ENCODE measurements around the gene UBE2G1.

DNA sequence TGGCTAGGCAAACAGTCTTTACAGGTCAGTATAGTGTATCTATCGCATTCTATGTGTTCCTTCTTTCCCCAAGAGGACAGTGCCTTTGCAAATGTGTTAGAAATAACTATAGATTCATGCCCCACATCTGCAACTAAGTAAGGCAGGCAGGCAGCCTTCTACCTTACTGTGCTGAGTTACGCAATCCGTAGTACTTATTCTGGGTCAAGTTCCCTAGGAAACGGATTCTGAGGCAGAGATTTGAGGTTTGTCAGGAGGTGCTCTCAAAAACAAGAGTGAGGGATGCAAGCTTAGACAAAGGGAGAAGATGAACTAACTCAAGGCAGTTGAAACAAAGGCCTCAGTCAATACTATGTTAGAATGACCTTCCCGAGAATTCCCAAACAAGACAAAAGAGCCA, 90.0 kb downstream of the UBE2G1 start:
- TF ChIP-seq, protein P1, sequence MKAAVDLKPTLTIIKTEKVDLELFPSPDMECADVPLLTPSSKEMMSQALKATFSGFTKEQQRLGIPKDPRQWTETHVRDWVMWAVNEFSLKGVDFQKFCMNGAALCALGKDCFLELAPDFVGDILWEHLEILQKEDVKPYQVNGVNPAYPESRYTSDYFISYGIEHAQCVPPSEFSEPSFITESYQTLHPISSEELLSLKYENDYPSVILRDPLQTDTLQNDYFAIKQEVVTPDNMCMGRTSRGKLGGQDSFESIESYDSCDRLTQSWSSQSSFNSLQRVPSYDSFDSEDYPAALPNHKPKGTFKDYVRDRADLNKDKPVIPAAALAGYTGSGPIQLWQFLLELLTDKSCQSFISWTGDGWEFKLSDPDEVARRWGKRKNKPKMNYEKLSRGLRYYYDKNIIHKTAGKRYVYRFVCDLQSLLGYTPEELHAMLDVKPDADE (CRISPR knock-in tag; IDR thresholded peaks at IDR 0.05) = no peak
- TF ChIP-seq, protein P2, sequence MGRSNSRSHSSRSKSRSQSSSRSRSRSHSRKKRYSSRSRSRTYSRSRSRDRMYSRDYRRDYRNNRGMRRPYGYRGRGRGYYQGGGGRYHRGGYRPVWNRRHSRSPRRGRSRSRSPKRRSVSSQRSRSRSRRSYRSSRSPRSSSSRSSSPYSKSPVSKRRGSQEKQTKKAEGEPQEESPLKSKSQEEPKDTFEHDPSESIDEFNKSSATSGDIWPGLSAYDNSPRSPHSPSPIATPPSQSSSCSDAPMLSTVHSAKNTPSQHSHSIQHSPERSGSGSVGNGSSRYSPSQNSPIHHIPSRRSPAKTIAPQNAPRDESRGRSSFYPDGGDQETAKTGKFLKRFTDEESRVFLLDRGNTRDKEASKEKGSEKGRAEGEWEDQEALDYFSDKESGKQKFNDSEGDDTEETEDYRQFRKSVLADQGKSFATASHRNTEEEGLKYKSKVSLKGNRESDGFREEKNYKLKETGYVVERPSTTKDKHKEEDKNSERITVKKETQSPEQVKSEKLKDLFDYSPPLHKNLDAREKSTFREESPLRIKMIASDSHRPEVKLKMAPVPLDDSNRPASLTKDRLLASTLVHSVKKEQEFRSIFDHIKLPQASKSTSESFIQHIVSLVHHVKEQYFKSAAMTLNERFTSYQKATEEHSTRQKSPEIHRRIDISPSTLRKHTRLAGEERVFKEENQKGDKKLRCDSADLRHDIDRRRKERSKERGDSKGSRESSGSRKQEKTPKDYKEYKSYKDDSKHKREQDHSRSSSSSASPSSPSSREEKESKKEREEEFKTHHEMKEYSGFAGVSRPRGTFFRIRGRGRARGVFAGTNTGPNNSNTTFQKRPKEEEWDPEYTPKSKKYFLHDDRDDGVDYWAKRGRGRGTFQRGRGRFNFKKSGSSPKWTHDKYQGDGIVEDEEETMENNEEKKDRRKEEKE (IDR thresholded peaks at IDR 0.05) = no peak
- TF ChIP-seq RNF2 (conservative IDR thresholded peaks at IDR 0.05; ENCODE audit: low read depth) = no peak
- TF ChIP-seq RBM22 (optimal IDR thresholded peaks at IDR 0.05; ENCODE audit: low read length) = no peak
- TF ChIP-seq, protein P3, sequence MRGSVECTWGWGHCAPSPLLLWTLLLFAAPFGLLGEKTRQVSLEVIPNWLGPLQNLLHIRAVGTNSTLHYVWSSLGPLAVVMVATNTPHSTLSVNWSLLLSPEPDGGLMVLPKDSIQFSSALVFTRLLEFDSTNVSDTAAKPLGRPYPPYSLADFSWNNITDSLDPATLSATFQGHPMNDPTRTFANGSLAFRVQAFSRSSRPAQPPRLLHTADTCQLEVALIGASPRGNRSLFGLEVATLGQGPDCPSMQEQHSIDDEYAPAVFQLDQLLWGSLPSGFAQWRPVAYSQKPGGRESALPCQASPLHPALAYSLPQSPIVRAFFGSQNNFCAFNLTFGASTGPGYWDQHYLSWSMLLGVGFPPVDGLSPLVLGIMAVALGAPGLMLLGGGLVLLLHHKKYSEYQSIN (CRISPR knock-in tag; IDR thresholded peaks at IDR 0.05; ENCODE audit: borderline replicate concordance) = no peak
- TF ChIP-seq POLR2A (IDR thresholded peaks at IDR 0.05; ENCODE audit: insufficient read depth in 1 of 2, low read depth in 2 of 2, low read length in 2 of 2) = no peak
- no peak for TF ChIP-seq HCFC1 (IDR thresholded peaks at IDR 0.05; ENCODE audit: low read depth, low read length)
- no peak for TF ChIP-seq MXD4 (CRISPR knock-in tag; IDR thresholded peaks at IDR 0.05)

Data from HepG2 (cell line).